ENCODE measurements around the gene PRAF2.
A peak's percentile ranks its signal among the peaks of the same experiment; 100 is the strongest.

The PRAF2 gene

GRCh38 chrX:49070988-49071387, 2.8 kb downstream of the PRAF2 start:
- Histone ChIP-seq H3K4me1 (ENCODE audit: control insufficient read depth, insufficient read depth, low read length) (no peaks in the 10 kb centered on the region), H3K4me3 (ENCODE audit: low read depth, low read length) (no peak overlapping the region), H3K9ac (ENCODE audit: low read depth, low read length) (no peak overlapping the region), H3K27me3 (ENCODE audit: control insufficient read depth, insufficient read depth, low read length) (no peaks in the 10 kb centered on the region), H3K9me3 (ENCODE audit: control insufficient read depth, insufficient read depth, low read length) (no peaks in the 10 kb centered on the region), H3K36me3 (ENCODE audit: control insufficient read depth, insufficient read depth, low read length) (peaks cover 3% of the 10 kb centered on the region)

- Histone ChIP-seq H3K27me3 (ENCODE audit: control insufficient read depth, insufficient read depth, low read length) (no peaks in the 10 kb centered on the region), H3K9me3 (ENCODE audit: control insufficient read depth, insufficient read depth, low read length) (no peaks in the 10 kb centered on the region), H3K9ac (ENCODE audit: low read depth, low read length) (no peak overlapping the region), H3K36me3 (ENCODE audit: control insufficient read depth, insufficient read depth, low read length) (peaks cover 13% of the 10 kb centered on the region), H3K4me1 (ENCODE audit: control insufficient read depth, insufficient read depth, low read length) (no peaks in the 10 kb centered on the region), H3K4me3 (ENCODE audit: low read depth, low read length) (no peak overlapping the region)
Observed at GRCh38 chrX:49069038-49069437, 4.8 kb downstream of the PRAF2 start.

- H3K4me3 ChIP-seq (ENCODE audit: low read depth, low read length) = no peak overlapping the region
- no peak overlapping the region for H3K9ac ChIP-seq (ENCODE audit: low read depth, low read length)
- H3K36me3 ChIP-seq (ENCODE audit: control insufficient read depth, insufficient read depth, low read length) = peaks cover 18% of the 10 kb centered on the region
- no peaks in the 10 kb centered on the region for H3K27me3 ChIP-seq (ENCODE audit: control insufficient read depth, insufficient read depth, low read length)
- no peaks in the 10 kb centered on the region for H3K9me3 ChIP-seq (ENCODE audit: control insufficient read depth, insufficient read depth, low read length)
- H3K4me1 ChIP-seq (ENCODE audit: control insufficient read depth, insufficient read depth, low read length) = no peaks in the 10 kb centered on the region
Observed at GRCh38 chrX:49067285-49068120, 6.3 kb downstream of the PRAF2 start.

DNA sequence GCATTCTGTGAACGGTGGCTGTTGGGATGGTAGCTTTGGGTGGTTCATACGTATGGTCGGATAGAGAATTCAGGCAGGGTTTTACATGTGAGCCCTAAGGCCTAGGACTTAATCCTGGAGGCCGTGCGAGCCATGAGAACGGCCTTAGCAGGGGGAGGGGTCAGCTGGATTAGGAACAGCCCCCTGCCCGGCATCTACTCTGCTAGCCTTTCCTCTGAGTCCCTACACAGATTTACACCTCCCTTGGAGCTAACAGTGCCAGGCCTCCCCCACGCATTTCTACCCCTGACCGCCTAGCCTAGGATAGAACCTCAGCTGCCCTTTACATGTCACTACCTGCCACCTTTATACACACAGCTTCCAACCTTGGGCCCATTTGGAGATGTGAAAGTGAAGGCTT, 7.1 kb downstream of the PRAF2 start:
- Histone ChIP-seq H3K9me3 (ENCODE audit: control insufficient read depth, insufficient read depth, low read length) (no peaks in the 10 kb centered on the region), H3K4me1 (ENCODE audit: control insufficient read depth, insufficient read depth, low read length) (no peaks in the 10 kb centered on the region), H3K9ac (ENCODE audit: low read depth, low read length) (no peak overlapping the region), H3K36me3 (ENCODE audit: control insufficient read depth, insufficient read depth, low read length) (peaks cover 24% of the 10 kb centered on the region), H3K4me3 (ENCODE audit: low read depth, low read length) (no peak overlapping the region), H3K27me3 (ENCODE audit: control insufficient read depth, insufficient read depth, low read length) (no peaks in the 10 kb centered on the region)

GRCh38 chrX:49066278-49066677, 7.5 kb downstream of the PRAF2 start:
- Histone ChIP-seq H3K4me3 (ENCODE audit: low read depth, low read length) (no peak overlapping the region), H3K9me3 (ENCODE audit: control insufficient read depth, insufficient read depth, low read length) (no peaks in the 10 kb centered on the region), H3K36me3 (ENCODE audit: control insufficient read depth, insufficient read depth, low read length) (peaks cover 28% of the 10 kb centered on the region), H3K9ac (ENCODE audit: low read depth, low read length) (no peak overlapping the region), H3K27me3 (ENCODE audit: control insufficient read depth, insufficient read depth, low read length) (no peaks in the 10 kb centered on the region), H3K4me1 (ENCODE audit: control insufficient read depth, insufficient read depth, low read length) (no peaks in the 10 kb centered on the region)

DNA sequence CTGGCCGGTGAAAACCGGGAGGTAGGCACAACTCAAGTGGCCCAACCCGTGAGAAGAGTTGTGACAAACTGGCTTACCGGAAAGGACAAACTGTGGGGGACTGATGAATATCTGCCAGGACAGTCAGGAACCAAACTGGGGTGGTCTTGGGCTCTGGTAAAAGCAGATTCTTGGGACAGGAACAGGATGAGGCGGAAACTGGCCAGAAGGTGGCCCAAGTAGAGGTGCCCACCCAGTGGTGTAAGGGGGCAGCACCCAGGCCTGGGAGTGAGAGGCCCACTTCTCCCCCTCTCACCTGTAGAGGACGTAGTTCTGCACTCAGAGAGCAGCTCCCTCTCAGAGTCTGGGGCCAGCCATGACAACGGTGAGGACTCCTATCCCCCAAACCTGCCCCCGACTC, 9.1 kb downstream of the PRAF2 start:
- Histone ChIP-seq H3K9me3 (ENCODE audit: control insufficient read depth, insufficient read depth, low read length) (no peaks in the 10 kb centered on the region), H3K4me1 (ENCODE audit: control insufficient read depth, insufficient read depth, low read length) (no peaks in the 10 kb centered on the region), H3K27me3 (ENCODE audit: control insufficient read depth, insufficient read depth, low read length) (no peaks in the 10 kb centered on the region), H3K4me3 (ENCODE audit: low read depth, low read length) (no peak overlapping the region), H3K36me3 (ENCODE audit: control insufficient read depth, insufficient read depth, low read length) (peaks cover 25% of the 10 kb centered on the region), H3K9ac (ENCODE audit: low read depth, low read length) (no peak overlapping the region)

DNA sequence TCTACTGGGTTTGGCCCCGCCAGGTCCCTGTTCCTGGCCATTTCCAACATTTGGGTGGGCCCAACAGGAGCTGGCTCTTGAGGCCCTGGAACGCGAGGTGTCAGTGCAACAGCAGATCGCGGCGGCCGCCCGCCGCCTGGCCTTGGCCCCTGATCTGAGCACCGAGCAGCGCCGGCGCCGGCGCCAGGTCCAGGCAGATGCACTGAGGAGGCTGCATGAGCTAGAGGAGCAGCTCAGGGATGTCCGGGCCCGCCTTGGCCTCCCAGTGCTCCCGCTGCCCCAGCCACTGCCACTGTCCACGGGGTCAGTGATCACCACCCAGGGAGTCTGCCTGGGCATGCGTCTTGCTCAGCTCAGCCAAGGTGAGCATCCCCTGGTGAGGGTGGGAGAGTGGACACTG, 9.5 kb downstream of the PRAF2 start:
- peaks cover 25% of the 10 kb centered on the region for H3K36me3 ChIP-seq (ENCODE audit: control insufficient read depth, insufficient read depth, low read length)
- no peaks in the 10 kb centered on the region for H3K9me3 ChIP-seq (ENCODE audit: control insufficient read depth, insufficient read depth, low read length)

DNA sequence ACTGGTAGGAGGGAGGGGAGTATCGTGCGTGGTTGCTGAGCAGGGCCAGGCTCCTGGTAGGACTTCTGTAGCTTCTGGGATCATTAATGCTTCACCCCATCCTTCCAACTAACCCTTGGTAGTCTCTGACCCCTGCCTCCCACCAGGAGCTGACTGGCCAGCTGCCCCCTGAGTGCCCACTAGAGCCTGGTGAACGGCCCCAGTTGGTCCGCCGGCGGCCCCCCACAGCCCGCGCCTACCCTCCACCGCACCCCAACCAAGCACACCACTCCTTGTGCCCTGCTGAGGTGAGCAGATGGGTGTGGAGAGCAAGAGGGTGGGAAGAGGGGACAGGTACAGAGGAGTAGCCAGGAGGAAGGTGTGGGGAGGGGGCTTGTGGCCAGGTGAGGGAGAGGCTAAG, 10.1 kb downstream of the PRAF2 start:
- H3K4me1 ChIP-seq (ENCODE audit: control insufficient read depth, insufficient read depth, low read length) = no peaks in the 10 kb centered on the region
- no peaks in the 10 kb centered on the region for H3K27me3 ChIP-seq (ENCODE audit: control insufficient read depth, insufficient read depth, low read length)
- peaks cover 25% of the 10 kb centered on the region for H3K36me3 ChIP-seq (ENCODE audit: control insufficient read depth, insufficient read depth, low read length)
- no peaks in the 10 kb centered on the region for H3K9me3 ChIP-seq (ENCODE audit: control insufficient read depth, insufficient read depth, low read length)
- no peak overlapping the region for H3K4me3 ChIP-seq (ENCODE audit: low read depth, low read length)
- H3K9ac ChIP-seq (ENCODE audit: low read depth, low read length) = no peak overlapping the region

More for the DNA sequence above, 9.5 kb downstream of the PRAF2 start:
- no peaks in the 10 kb centered on the region for H3K27me3 ChIP-seq (ENCODE audit: control insufficient read depth, insufficient read depth, low read length)
- no peak overlapping the region for H3K9ac ChIP-seq (ENCODE audit: low read depth, low read length)
- H3K4me3 ChIP-seq (ENCODE audit: low read depth, low read length) = no peak overlapping the region
- no peaks in the 10 kb centered on the region for H3K4me1 ChIP-seq (ENCODE audit: control insufficient read depth, insufficient read depth, low read length)

DNA sequence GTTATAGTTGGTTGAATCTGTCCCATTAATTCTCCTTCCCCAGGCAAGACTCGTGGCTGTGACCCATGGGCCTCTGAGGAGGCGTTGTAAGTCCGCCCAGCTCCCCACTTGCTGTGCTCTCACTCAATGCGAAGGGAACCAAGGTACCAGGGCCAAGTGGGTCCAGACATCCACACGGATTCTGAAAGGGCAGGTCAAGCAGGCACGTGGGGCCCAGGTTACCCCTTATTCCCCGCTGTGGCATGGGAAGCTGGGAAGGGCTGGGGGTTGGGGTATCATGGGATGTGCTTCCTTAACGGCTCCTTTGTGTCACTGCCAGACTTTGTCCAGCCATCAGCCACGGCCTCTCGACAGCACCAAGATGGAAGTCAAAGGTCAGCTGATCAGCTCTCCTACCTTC, 11.9 kb downstream of the PRAF2 start:
- H3K9ac ChIP-seq (ENCODE audit: low read depth, low read length) = no peak overlapping the region
- H3K36me3 ChIP-seq (ENCODE audit: control insufficient read depth, insufficient read depth, low read length) = peaks cover 25% of the 10 kb centered on the region
- no peaks in the 10 kb centered on the region for H3K27me3 ChIP-seq (ENCODE audit: control insufficient read depth, insufficient read depth, low read length)
- no peaks in the 10 kb centered on the region for H3K9me3 ChIP-seq (ENCODE audit: control insufficient read depth, insufficient read depth, low read length)
- no peaks in the 10 kb centered on the region for H3K4me1 ChIP-seq (ENCODE audit: control insufficient read depth, insufficient read depth, low read length)
- H3K4me3 ChIP-seq (ENCODE audit: low read depth, low read length) = no peak overlapping the region

DNA sequence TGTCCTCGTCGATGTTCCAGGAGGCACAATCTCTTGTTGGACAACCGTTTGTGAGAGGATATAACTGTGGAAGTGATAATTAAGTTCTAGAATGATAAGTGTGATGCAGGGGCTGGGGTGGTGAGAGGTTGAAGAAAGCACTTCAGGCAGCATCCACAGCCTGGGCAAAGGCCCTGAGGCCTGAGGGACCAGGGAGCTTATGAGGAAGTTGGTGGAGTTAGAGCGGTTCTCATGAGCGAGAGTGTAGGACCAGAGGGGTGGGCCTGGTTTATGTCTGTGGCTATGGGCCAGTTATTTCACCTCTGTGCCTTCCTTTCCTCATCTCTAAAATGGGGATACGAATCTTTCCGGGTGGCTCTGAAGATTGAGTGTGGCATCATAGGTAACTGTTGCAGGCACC, 12.3 kb downstream of the PRAF2 start:
- Histone ChIP-seq H3K4me3 (ENCODE audit: low read depth, low read length) (no peak overlapping the region), H3K27me3 (ENCODE audit: control insufficient read depth, insufficient read depth, low read length) (no peaks in the 10 kb centered on the region), H3K9me3 (ENCODE audit: control insufficient read depth, insufficient read depth, low read length) (no peaks in the 10 kb centered on the region), H3K36me3 (ENCODE audit: control insufficient read depth, insufficient read depth, low read length) (peaks cover 25% of the 10 kb centered on the region), H3K4me1 (ENCODE audit: control insufficient read depth, insufficient read depth, low read length) (no peaks in the 10 kb centered on the region), H3K9ac (ENCODE audit: low read depth, low read length) (no peak overlapping the region)

GRCh38 chrX:49060914-49061313, 12.9 kb downstream of the PRAF2 start:
- Histone ChIP-seq H3K4me1 (ENCODE audit: control insufficient read depth, insufficient read depth, low read length) (no peaks in the 10 kb centered on the region), H3K9me3 (ENCODE audit: control insufficient read depth, insufficient read depth, low read length) (no peaks in the 10 kb centered on the region), H3K4me3 (ENCODE audit: low read depth, low read length) (no peak overlapping the region), H3K27me3 (ENCODE audit: control insufficient read depth, insufficient read depth, low read length) (no peaks in the 10 kb centered on the region), H3K36me3 (ENCODE audit: control insufficient read depth, insufficient read depth, low read length) (peaks cover 25% of the 10 kb centered on the region), H3K9ac (ENCODE audit: low read depth, low read length) (no peak overlapping the region)

DNA sequence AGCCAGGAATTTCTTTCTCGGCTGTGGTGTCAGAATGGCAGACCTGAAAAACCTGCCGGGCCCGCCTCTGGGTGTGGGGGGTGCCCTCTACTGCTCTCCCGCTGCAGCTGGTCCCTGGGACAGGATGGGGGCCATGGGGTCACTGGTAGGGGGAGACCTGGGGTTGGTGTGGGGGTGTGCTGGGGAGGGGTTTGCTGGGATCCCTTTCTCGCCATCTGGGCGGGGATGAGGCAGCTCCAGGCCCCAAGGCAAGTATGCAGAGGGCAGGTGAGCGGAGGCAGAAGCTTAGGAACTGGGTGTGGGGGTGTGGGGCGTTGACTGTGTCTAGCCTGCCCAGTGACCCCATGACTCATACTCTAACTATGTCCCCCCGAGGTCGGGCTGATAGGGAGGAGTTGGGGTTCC, 14.1 kb downstream of the PRAF2 start:
- Histone ChIP-seq H3K9ac (ENCODE audit: low read depth, low read length) (no peak overlapping the region), H3K4me3 (ENCODE audit: low read depth, low read length) (peak overlapping the region; percentile 69), H3K4me1 (ENCODE audit: control insufficient read depth, insufficient read depth, low read length) (no peaks in the 10 kb centered on the region), H3K36me3 (ENCODE audit: control insufficient read depth, insufficient read depth, low read length) (peaks cover 19% of the 10 kb centered on the region), H3K27me3 (ENCODE audit: control insufficient read depth, insufficient read depth, low read length) (no peaks in the 10 kb centered on the region), H3K9me3 (ENCODE audit: control insufficient read depth, insufficient read depth, low read length) (no peaks in the 10 kb centered on the region)
